Nephron progenitor cell (in vitro differentiated cells): ENCODE data around the gene CERK.

Source experiments
- DNase-seq: peaks from one replicate; pipeline ENCODE4 v3.0.0; 2021
- H3K27ac Mint-ChIP-seq: 2 replicates; pipeline ENCODE4 v1.8.0; 2021; ENCODE audit warnings: mild to moderate bottlenecking, moderate library complexity, mixed read lengths
- H3K27me3 Mint-ChIP-seq: 2 replicates; pipeline ENCODE4 v1.8.0; 2021; ENCODE audit warnings: mild to moderate bottlenecking, low read depth, mixed read lengths; ENCODE audit not compliant: poor library complexity
- H3K36me3 Mint-ChIP-seq: 2 replicates; pipeline ENCODE4 v1.8.0; 2021; ENCODE audit warnings: low read depth, mixed read lengths
- H3K4me1 Mint-ChIP-seq: 2 replicates; pipeline ENCODE4 v1.8.0; 2021; ENCODE audit warnings: mixed read lengths
- H3K4me3 Mint-ChIP-seq: 2 replicates; pipeline ENCODE4 v1.8.0; 2021; ENCODE audit warnings: mild to moderate bottlenecking, moderate library complexity, mixed read lengths
- H3K9me3 Mint-ChIP-seq: 2 replicates; pipeline ENCODE4 v1.8.0; 2021; ENCODE audit warnings: mild to moderate bottlenecking, moderate library complexity, mixed read lengths
- TF ChIP-seq, protein P1 (sequence below): fragments of 200-600 bp; sonication (generic); IDR thresholded peaks from 2 replicates; pipeline ENCODE4 v1.5.0; 2021; ENCODE audit warnings: antibody characterized with exemption

CERK gene

DNA sequence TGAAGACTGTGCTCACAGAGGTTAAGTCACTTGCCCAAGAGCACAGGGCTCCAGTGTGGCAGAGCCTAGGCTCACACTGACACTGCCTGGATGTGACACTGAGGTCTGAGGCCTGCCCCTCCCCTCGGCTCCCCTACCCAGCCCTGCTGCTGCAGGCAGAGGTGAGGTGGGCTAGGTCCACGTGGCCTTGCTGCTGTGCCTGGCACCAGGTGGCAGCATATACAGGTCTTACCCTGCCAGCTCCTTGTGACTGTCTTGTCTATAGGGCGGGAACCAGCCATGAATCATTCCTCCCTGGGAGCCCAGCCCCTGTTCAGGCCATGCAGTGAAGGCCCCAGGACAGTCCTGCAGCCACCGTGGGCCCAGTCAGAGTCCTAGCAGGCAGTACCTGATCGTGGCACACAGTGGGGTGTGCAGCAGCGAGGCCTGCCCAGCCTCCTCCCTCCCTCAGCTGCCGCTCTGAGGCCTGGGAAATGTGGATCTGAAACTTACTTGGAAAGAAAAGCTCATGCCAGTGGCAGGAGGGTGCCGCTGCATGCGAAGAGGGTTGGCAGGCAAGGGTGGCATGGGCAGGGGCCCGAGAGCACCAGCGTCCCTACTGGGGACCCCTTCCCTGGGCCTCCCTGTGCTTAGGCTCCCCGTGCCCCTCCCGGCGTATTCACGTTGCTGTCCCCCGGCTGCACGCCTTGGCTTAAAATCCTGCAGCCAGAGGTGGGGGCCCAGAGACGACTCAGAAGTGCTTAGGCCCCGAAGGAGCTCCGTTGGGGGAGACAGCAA, 1.2 kb upstream of the CERK start:
- H3K9me3 Mint-ChIP-seq, result no peaks in the 10 kb centered on the region
- DNase-seq, result peak; percentile 46
- no peaks in the 10 kb centered on the region for H3K36me3 Mint-ChIP-seq
- TF ChIP-seq, protein P1, sequence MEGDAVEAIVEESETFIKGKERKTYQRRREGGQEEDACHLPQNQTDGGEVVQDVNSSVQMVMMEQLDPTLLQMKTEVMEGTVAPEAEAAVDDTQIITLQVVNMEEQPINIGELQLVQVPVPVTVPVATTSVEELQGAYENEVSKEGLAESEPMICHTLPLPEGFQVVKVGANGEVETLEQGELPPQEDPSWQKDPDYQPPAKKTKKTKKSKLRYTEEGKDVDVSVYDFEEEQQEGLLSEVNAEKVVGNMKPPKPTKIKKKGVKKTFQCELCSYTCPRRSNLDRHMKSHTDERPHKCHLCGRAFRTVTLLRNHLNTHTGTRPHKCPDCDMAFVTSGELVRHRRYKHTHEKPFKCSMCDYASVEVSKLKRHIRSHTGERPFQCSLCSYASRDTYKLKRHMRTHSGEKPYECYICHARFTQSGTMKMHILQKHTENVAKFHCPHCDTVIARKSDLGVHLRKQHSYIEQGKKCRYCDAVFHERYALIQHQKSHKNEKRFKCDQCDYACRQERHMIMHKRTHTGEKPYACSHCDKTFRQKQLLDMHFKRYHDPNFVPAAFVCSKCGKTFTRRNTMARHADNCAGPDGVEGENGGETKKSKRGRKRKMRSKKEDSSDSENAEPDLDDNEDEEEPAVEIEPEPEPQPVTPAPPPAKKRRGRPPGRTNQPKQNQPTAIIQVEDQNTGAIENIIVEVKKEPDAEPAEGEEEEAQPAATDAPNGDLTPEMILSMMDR, result no peak
- peaks cover 64% of the 10 kb centered on the region for H3K4me1 Mint-ChIP-seq
- H3K27ac Mint-ChIP-seq, result no peak overlapping the region
- peak overlapping the region; percentile 84 for H3K4me3 Mint-ChIP-seq
- peaks cover 9% of the 10 kb centered on the region for H3K27me3 Mint-ChIP-seq

DNA sequence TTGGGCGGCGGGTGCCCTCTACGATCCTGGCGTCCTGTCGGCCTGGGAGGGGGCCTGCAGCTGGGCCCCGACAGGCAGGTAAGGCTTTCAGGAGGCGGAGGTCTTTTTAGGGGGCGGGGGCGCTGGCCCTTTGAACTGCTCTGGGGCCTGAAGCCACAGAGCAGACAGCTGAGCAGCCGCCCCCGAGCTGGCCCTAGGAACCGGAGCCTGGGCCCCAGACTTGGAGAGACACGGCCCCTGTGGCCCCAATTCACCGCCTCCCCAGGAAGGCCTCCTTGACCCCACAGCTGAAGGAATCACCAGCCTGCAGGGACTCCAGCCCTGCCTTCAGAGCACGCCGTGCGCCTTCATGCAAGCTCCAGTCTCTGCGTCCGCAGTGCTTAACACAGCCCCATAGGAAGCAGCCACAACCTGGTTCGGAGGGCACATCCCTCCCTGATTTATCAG, 618 bp upstream of the CERK start:
- DNase-seq, result peak; percentile 28
- Mint-ChIP-seq H3K9me3 (no peaks in the 10 kb centered on the region), H3K4me3 (peak overlapping the region; percentile 84), H3K4me1 (peaks cover 68% of the 10 kb centered on the region), H3K36me3 (no peaks in the 10 kb centered on the region), H3K27me3 (peaks cover 7% of the 10 kb centered on the region), H3K27ac (peak overlapping the region; percentile 82)
- TF ChIP-seq, protein P1, result no peak

DNA sequence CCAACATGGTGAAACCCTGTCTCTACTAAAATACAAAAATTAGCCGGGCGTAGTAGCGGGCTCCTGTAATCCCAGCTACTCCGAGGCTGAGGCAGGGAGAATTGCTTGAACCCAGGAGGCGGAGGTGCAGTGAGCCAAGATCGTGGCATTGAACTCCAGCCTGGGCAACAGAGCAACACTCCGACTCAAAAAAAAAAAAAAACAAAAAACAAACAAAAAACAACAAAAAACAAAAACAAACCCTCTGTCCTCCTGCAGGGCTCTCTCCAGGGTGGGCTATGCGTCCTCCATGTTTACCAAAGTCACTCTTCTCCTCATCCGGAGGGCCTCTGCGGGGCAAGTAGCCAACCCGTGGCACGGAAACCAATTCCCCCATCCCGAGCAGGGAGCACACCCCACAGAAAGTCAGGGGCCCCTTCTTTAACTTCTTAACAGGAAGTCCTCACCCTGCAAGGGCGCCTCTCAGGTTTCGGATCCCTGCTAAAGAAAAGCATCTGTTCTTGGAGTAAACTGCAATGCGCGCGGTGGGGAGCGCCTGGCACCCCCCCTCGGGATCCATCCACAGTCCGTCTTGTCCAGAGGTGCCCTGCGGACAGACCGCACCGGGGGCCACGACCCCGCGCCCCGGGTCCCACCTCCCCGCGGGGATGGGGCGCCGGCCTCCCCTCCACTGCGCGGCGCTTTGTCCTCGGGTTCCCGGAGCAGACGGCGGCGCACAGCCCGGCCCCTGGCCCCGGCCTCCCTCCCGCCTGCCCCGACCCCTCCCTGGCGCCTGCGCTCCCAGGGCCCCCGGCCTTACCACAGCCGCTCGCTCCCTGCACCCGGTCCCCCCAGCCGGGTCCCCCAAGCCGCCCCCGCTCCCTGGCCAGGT, 712 bp downstream of the CERK start:
- H3K4me1 Mint-ChIP-seq, result peaks cover 73% of the 10 kb centered on the region
- peak; percentile 64 for DNase-seq
- H3K9me3 Mint-ChIP-seq, result no peaks in the 10 kb centered on the region
- peak overlapping the region; percentile 91 for H3K27ac Mint-ChIP-seq
- H3K4me3 Mint-ChIP-seq, result peak overlapping the region; percentile 97
- TF ChIP-seq, protein P1, result no peak
- peaks cover 7% of the 10 kb centered on the region for H3K27me3 Mint-ChIP-seq
- H3K36me3 Mint-ChIP-seq, result no peaks in the 10 kb centered on the region

DNA sequence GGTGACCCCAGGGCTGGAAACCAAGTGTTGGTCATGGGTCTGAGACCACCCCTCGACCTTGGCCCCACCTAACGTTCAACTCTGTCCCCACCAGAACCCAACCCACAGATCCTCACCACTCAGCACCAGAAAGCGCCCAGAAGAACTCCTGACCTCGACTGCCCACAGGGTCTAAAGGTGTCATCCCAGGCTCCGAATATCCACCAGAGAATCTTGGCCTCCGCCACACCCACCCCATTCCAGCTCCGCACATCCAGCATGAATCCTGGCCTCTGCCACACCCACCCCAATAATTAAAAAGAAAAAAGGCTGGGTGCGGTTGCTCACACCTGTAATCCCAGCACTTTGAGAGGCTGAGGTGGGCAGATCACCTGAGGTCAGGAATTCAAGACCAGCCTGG, 1.3 kb downstream of the CERK start:
- H3K4me3 Mint-ChIP-seq, result peak overlapping the region; percentile 97
- H3K27me3 Mint-ChIP-seq, result peaks cover 7% of the 10 kb centered on the region
- H3K9me3 Mint-ChIP-seq, result no peaks in the 10 kb centered on the region
- peaks cover 2% of the 10 kb centered on the region for H3K36me3 Mint-ChIP-seq
- H3K27ac Mint-ChIP-seq, result no peak overlapping the region
- DNase-seq, result no peak
- H3K4me1 Mint-ChIP-seq, result peaks cover 77% of the 10 kb centered on the region
- TF ChIP-seq, protein P1, result no peak

DNA sequence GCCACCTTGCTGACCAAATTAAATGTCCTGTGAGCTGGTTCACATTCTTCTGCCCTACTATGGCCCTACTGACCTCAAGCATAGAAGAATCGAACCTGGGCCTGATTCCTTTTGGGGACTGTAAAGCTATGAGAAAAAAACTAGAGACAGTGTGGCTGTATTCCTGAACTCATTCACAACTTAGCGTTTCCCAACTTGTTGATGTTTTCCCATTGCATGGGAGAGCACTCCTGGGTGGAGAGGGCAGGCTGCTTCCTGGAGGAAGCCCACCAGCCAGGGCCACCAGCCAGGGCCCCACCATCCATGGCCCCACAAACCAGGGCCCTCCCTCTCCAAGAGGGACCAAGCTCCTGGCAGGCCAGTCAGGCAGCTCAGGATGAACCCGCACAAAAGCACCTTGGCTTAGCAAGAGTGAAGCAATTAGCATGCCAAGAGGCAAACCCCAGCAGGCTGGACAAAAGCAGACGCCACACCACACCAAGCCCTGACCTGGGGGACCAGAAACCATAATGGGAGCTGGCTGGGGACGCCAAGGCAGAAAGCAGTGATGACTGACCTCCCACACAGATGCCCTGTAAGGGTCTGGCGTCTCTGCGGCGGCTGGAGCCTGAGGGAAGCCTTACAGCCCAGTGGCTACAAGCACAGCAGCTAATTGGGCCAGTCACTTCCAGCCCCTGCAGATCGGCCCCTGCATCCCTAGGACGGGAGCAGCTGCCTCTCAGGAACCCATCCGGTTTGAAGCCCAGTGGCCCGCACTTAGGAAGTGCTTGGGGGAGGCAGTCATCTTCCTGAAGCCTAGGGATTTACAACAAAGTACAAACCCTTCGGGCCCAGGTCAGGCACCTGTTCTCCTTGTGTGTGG, 2.1 kb downstream of the CERK start:
- TF ChIP-seq, protein P1, result no peak
- peaks cover 76% of the 10 kb centered on the region for H3K4me1 Mint-ChIP-seq
- peak overlapping the region; percentile 97 for H3K4me3 Mint-ChIP-seq
- peaks cover 5% of the 10 kb centered on the region for H3K36me3 Mint-ChIP-seq
- no peak overlapping the region for H3K27ac Mint-ChIP-seq
- DNase-seq, result no peak
- H3K27me3 Mint-ChIP-seq, result peaks cover 7% of the 10 kb centered on the region
- no peaks in the 10 kb centered on the region for H3K9me3 Mint-ChIP-seq
